ENCODE results near the gene SPPL2B.

SPPL2B gene

GRCh38 chr19:2356036-2356646 is 27.7 kb downstream of the SPPL2B start:
- no peak for ATAC-seq
- no peak for TF ChIP-seq CSDC2 (CRISPR knock-in tag; IDR thresholded peaks at IDR 0.05)
- no peak for TF ChIP-seq ZFP30 (CRISPR knock-in tag; IDR thresholded peaks at IDR 0.05)
- no peak for TF ChIP-seq BACH2 (CRISPR knock-in tag; IDR thresholded peaks at IDR 0.05; ENCODE audit: borderline replicate concordance)
- no peak for TF ChIP-seq ZNF565 (CRISPR knock-in tag; conservative IDR thresholded peaks at IDR 0.05; ENCODE audit: low read depth)
- no peak for TF ChIP-seq POU6F1 (CRISPR knock-in tag; IDR thresholded peaks at IDR 0.05; ENCODE audit: borderline replicate concordance, low read depth)
- no peak for TF ChIP-seq RARB (CRISPR knock-in tag; IDR thresholded peaks at IDR 0.05)
- TF ChIP-seq ZFP3 (CRISPR knock-in tag; IDR thresholded peaks at IDR 0.05), result no peak
- no peak for TF ChIP-seq OSR1 (CRISPR knock-in tag; IDR thresholded peaks at IDR 0.05)

GRCh38 chr19:2357279-2358206 is 29.1 kb downstream of the SPPL2B start:
- TF ChIP-seq TSHZ2 (CRISPR knock-in tag; IDR thresholded peaks at IDR 0.05) (no peak), TCF4 (CRISPR knock-in tag; IDR thresholded peaks at IDR 0.05; ENCODE audit: borderline replicate concordance) (no peak), PPARA (CRISPR knock-in tag; IDR thresholded peaks at IDR 0.05; ENCODE audit: borderline replicate concordance) (no peak), TOX (CRISPR knock-in tag; IDR thresholded peaks at IDR 0.05; ENCODE audit: borderline replicate concordance) (no peak), ZNF565 (CRISPR knock-in tag; conservative IDR thresholded peaks at IDR 0.05; ENCODE audit: low read depth) (no peak), ARNTL (CRISPR knock-in tag; IDR thresholded peaks at IDR 0.05; ENCODE audit: borderline replicate concordance, low read depth) (no peak), OSR1 (CRISPR knock-in tag; IDR thresholded peaks at IDR 0.05) (no peak), ESRRG (CRISPR knock-in tag; IDR thresholded peaks at IDR 0.05) (no peak), RARB (CRISPR knock-in tag; IDR thresholded peaks at IDR 0.05) (no peak), ZNF70 (CRISPR knock-in tag; IDR thresholded peaks at IDR 0.05) (no peak), POU6F1 (CRISPR knock-in tag; IDR thresholded peaks at IDR 0.05; ENCODE audit: borderline replicate concordance, low read depth) (no peak)
- ATAC-seq, result no peak

- TF ChIP-seq PPARA (CRISPR knock-in tag; IDR thresholded peaks at IDR 0.05; ENCODE audit: borderline replicate concordance), result no peak
- no peak for TF ChIP-seq ZNF70 (CRISPR knock-in tag; IDR thresholded peaks at IDR 0.05)
- no peak for TF ChIP-seq ISL1 (CRISPR knock-in tag; IDR thresholded peaks at IDR 0.05)
- TF ChIP-seq CSDC2 (CRISPR knock-in tag; IDR thresholded peaks at IDR 0.05), result no peak
- no peak for TF ChIP-seq TOX (CRISPR knock-in tag; IDR thresholded peaks at IDR 0.05; ENCODE audit: borderline replicate concordance)
- no peak for TF ChIP-seq ZNF8 (CRISPR knock-in tag; IDR thresholded peaks at IDR 0.05)
- no peak for ATAC-seq
Observed at GRCh38 chr19:2358548-2359173, 30.2 kb downstream of the SPPL2B start.

- peak; percentile 44; the same call in 2 of the 3 replicates for ATAC-seq
- no peak for TF ChIP-seq ISL1 (CRISPR knock-in tag; IDR thresholded peaks at IDR 0.05)
- TF ChIP-seq ZNF565 (CRISPR knock-in tag; conservative IDR thresholded peaks at IDR 0.05; ENCODE audit: low read depth), result no peak
- no peak for TF ChIP-seq ESRRG (CRISPR knock-in tag; IDR thresholded peaks at IDR 0.05)
- TF ChIP-seq CREB5 (CRISPR knock-in tag; IDR thresholded peaks at IDR 0.05; ENCODE audit: low read depth), result no peak
- no peak for TF ChIP-seq CSDC2 (CRISPR knock-in tag; IDR thresholded peaks at IDR 0.05)
- no peak for TF ChIP-seq ARNTL (CRISPR knock-in tag; IDR thresholded peaks at IDR 0.05; ENCODE audit: borderline replicate concordance, low read depth)
- no peak for TF ChIP-seq ZFP30 (CRISPR knock-in tag; IDR thresholded peaks at IDR 0.05)
Observed at GRCh38 chr19:2359992-2360685, 31.7 kb downstream of the SPPL2B start, which contains the start of gene TMPRSS9. TSS of gene TMPRSS9 (plus strand) at chr19:2360265. CDS start at chr19:2389786, 29,521 bp downstream.

All from SK-N-SH treated with all-trans-retinoic acid at 6 μM for 48 hours (cell line).